Ishikawa (cell line): ENCODE data around the gene KNDC1.

ENCODE experiments used
- EP300 ChIP-seq: IDR thresholded peaks from 2 replicates; pipeline ENCODE4 v1.6.1; 2012; ENCODE audit warnings: borderline replicate concordance
- FOXM1 ChIP-seq: IDR thresholded peaks from 2 replicates; pipeline ENCODE4 v1.6.1; 2012; ENCODE audit warnings: low read depth, borderline replicate concordance
- RAD21 ChIP-seq: IDR thresholded peaks from 2 replicates; pipeline ENCODE4 v1.6.1; 2012; ENCODE audit warnings: low read depth
- TF ChIP-seq, protein P1 (sequence below): IDR thresholded peaks from 2 replicates; pipeline ENCODE4 v1.6.1; 2012

DNA sequence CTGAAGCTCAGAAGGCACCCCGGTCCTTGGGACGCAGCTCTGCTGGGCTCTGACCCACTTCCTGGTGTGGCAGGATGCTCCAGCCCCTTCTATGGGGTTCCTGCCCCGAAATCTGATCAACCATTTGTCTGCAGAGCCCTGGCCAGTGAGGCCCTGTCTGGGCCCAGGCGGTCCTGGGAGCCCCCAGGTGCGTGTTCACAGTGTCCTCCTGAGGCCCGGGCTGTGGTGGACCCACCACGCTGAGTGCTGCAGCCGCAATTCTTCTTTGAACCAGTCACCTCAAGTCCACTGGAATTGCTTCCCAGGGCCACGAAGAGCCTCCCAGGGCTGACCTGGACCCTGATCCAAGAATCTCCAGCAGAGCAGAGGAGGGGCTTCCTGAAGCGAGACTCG lies 19.1 kb downstream of the KNDC1 start:
- no peak for TF ChIP-seq EP300
- TF ChIP-seq, protein P1, sequence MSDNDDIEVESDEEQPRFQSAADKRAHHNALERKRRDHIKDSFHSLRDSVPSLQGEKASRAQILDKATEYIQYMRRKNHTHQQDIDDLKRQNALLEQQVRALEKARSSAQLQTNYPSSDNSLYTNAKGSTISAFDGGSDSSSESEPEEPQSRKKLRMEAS = no peak
- no peak for TF ChIP-seq RAD21
- TF ChIP-seq FOXM1 = no peak
